Stomach (tissue), 9 donors: ENCODE data around the gene SLC24A1. TPM values are rescaled to one million over a fixed set of nuclear protein-coding genes. Genes with fewer than 3 reads are reported as not detected.
A peak's percentile ranks its signal among the peaks of the same experiment; 100 is the strongest.

Experiments
- DNase-seq, 2 donors: peaks; one replicate each; pipeline versions ENCODE4 v3.0.0 to v3.0.0-alpha.2; 2013 to 2019
- H3K27ac ChIP-seq, 5 donors: fragments of 200-600 bp in 4 of 5; sonication (generic) in 4 of 5; one replicate each; pipeline ENCODE4 v1.5.1; 2013 to 2019; ENCODE audit warnings: mild to moderate bottlenecking in 1 of 5, moderate library complexity in 1 of 5
- H3K27me3 ChIP-seq, 3 donors: fragments of 200-600 bp; sonication (generic); one replicate each; pipeline ENCODE4 v1.5.1; 2017 to 2019; ENCODE audit warnings: mixed run types in 1 of 3
- H3K36me3 ChIP-seq, 4 donors: fragments of 200-600 bp; sonication (generic); 1 replicate in 3 of 4; 2 replicates in 1 of 4; pipeline ENCODE4 v1.5.1; 2016 to 2019
- H3K4me1 ChIP-seq, 4 donors: fragments of 200-600 bp; sonication (generic); one replicate each; pipeline ENCODE4 v1.5.1; 2016 to 2019
- H3K4me3 ChIP-seq, 4 donors: fragments of 200-600 bp; sonication (generic) in 3 of 4; one replicate each; pipeline ENCODE4 v1.5.1; 2016 to 2019; ENCODE audit warnings: mild to moderate bottlenecking in 1 of 4
- H3K9me3 ChIP-seq, 4 donors: fragments of 200-600 bp; sonication (generic); one replicate each; pipeline ENCODE4 v1.5.1; 2016 to 2019
- CTCF ChIP-seq, 7 experiments: fragments of 450-650 bp in 4 of 7; fragments of 200-600 bp in 3 of 7; sonication (generic) in 3 of 7; IDR thresholded peaks; one replicate each; pipeline ENCODE4 v1.5.1; 2016 to 2019; ENCODE audit warnings: antibody characterized with exemption in 7 of 7, control low read depth in 2 of 7, mild to moderate bottlenecking in 1 of 7
- EP300 ChIP-seq: sonication (generic); formaldehyde crosslinking; IDR thresholded peaks from one replicate; pipeline ENCODE4 v1.6.1; 2017; ENCODE audit warnings: antibody characterized with exemption
- POLR2A ChIP-seq, 4 donors: fragments of 450-650 bp; IDR thresholded peaks; one replicate each; pipeline ENCODE4 v1.6.1; 2016; ENCODE audit warnings: antibody characterized with exemption in 4 of 4, control low read depth in 2 of 4, mild to moderate bottlenecking in 1 of 4, moderate library complexity in 1 of 4
- POLR2AphosphoS5 ChIP-seq, 3 donors: sonication (generic); formaldehyde crosslinking; IDR thresholded peaks; one replicate each; pipeline ENCODE4 v1.6.1; 2016; ENCODE audit warnings: antibody characterized with exemption in 3 of 3
- WGBS, 5 donors: extraction: QIAGEN DNeasy Blood & Tissue Kit in 3 of 5; methylation state at CpG; one replicate each; pipeline versions ENCODE4 v1.1.5 to v1.1.7; 2013 to 2018; 5-methylcytosine and 5-hydroxymethylcytosine counted together
- intact Hi-C: fragments of 100-400 bp; cut with DNase I; formaldehyde crosslinking; loops from one replicate; pipeline ENCODE4 v1.15.1; 2023; ENCODE audit warnings: low total_unique reads
- polyA plus RNA-seq, 3 donors: library from polyadenylated mRNA; stranded (reverse); fragments of 200-250 nt; gene quantifications; one replicate each; pipeline ENCODE4 v1.2.3, GENCODE V29; 2013
- total RNA-seq, 5 donors: library from RNA; depleted of rRNA; stranded (reverse); fragments of >200 nt; gene quantifications; one replicate each; pipeline versions ENCODE4 v1.1.0 to v1.2.3, GENCODE V29; 2014 to 2016
- donor health status: healthy with polysubstance abuse.
- donor health status: Bipolar disorder and iron deficiency.
- donor health status: healthy.

Gene SLC24A1
- total and polyA plus RNA-seq, 8 donors, result 1.3 to 18.5 (median 6.0) TPM; not detected in 1

- Histone ChIP-seq H3K36me3 (no peaks in the 10 kb centered on the region), H3K27me3 (no peaks in the 10 kb centered on the region), H3K27ac (no peak overlapping the region), H3K4me3 (no peak overlapping the region), H3K9me3 (no peaks in the 10 kb centered on the region), H3K4me1 (peaks cover 0 to 12% (median 7%) of the 10 kb centered on the region in 4 donors)
- intact Hi-C loops, result loop anchor here (10.0 kb wide), 1 partner anchor 230 kb away; the partner anchor contains the start of gene RAB11A
- TF ChIP-seq CTCF (IDR thresholded peaks at IDR 0.05), result no peak
- TF ChIP-seq POLR2A (IDR thresholded peaks at IDR 0.05), result no peak
- TF ChIP-seq POLR2AphosphoS5 (IDR thresholded peaks at IDR 0.05), result no peak
- TF ChIP-seq EP300, result no peak
- no peak for DNase-seq
- 46 to 82% (median 73%) methylated on average over 1 of the region's 1 CpG for WGBS, 5 donors
These were observed 12.6 kb downstream of the SLC24A1 start for GRCh38 chr15:65634356-65634755.

GRCh38 chr15:65638109-65638508, 16.4 kb downstream of the SLC24A1 start:
- H3K4me1 ChIP-seq, result peaks cover 0 to 18% (median 7%) of the 10 kb centered on the region in 4 donors
- no peaks in the 10 kb centered on the region for H3K27me3 ChIP-seq
- intact Hi-C loops, result loop anchor here (10.0 kb wide), 1 partner anchor 227 kb away; the partner anchor contains the start of gene RAB11A
- H3K27ac ChIP-seq, result no peak overlapping the region
- WGBS, 5 donors, result 85 to 90% (median 88%) methylated on average over 4 to 5 of the region's 5 CpGs
- no peak for DNase-seq
- no peak overlapping the region for H3K4me3 ChIP-seq
- TF ChIP-seq EP300 (no peak), CTCF (IDR thresholded peaks at IDR 0.05) (no peak), POLR2AphosphoS5 (IDR thresholded peaks at IDR 0.05) (no peak), POLR2A (IDR thresholded peaks at IDR 0.05) (no peak)
- no peaks in the 10 kb centered on the region for H3K9me3 ChIP-seq
- no peaks in the 10 kb centered on the region for H3K36me3 ChIP-seq

- WGBS, 5 donors, result 2 to 6% (median 4%) methylated on average over 3 of the region's 3 CpGs
- intact Hi-C loops, result loop anchor here (10.0 kb wide), 1 partner anchor 226 kb away; the partner anchor contains the start of gene RAB11A
- peaks cover 0 to 18% (median 7%) of the 10 kb centered on the region in 4 donors for H3K4me1 ChIP-seq
- peak in 1 of 3 donors; percentile 31 for TF ChIP-seq POLR2AphosphoS5 (IDR thresholded peaks at IDR 0.05)
- no peak for TF ChIP-seq EP300
- TF ChIP-seq CTCF (IDR thresholded peaks at IDR 0.05), result peak in 5 of 7 experiments; percentile 66 to 83 (median 76)
- no peak for TF ChIP-seq POLR2A (IDR thresholded peaks at IDR 0.05)
- no peaks in the 10 kb centered on the region for H3K27me3 ChIP-seq
- H3K27ac ChIP-seq, result no peak overlapping the region
- peak overlapping the region in 1 of 4 donors; percentile 9 for H3K4me3 ChIP-seq
- H3K36me3 ChIP-seq, result no peaks in the 10 kb centered on the region
- H3K9me3 ChIP-seq, result no peaks in the 10 kb centered on the region
- peak in 1 of 2 donors; percentile 88 for DNase-seq
These were observed 16.9 kb downstream of the SLC24A1 start for GRCh38 chr15:65638681-65639089.

- no peak for TF ChIP-seq POLR2A (IDR thresholded peaks at IDR 0.05)
- no peak for TF ChIP-seq EP300
- no peak for TF ChIP-seq POLR2AphosphoS5 (IDR thresholded peaks at IDR 0.05)
- TF ChIP-seq CTCF (IDR thresholded peaks at IDR 0.05), result no peak
- WGBS, 5 donors, result 73 to 81% (median 78%) methylated on average over 6 of the region's 6 CpGs
- intact Hi-C loops, result loop anchor here (10.0 kb wide), 1 partner anchor 225 kb away; the partner anchor contains the start of gene RAB11A
- DNase-seq, result no peak
- Histone ChIP-seq H3K36me3 (no peaks in the 10 kb centered on the region), H3K4me1 (peaks cover 0 to 18% (median 7%) of the 10 kb centered on the region in 4 donors), H3K4me3 (no peak overlapping the region), H3K27me3 (no peaks in the 10 kb centered on the region), H3K27ac (no peak overlapping the region), H3K9me3 (no peaks in the 10 kb centered on the region)
These were observed 17.8 kb downstream of the SLC24A1 start for GRCh38 chr15:65639509-65639908.
